GM12801 (cell line): ENCODE data around the gene PDE1A.

Experiments used
- TF ChIP-seq, protein P1 (sequence below): IDR thresholded peaks from one replicate; pipeline ENCODE4 v1.5.1; 2011; ENCODE audit warnings: control low read depth; ENCODE audit not compliant: insufficient read length; ENCODE audit errors: extremely low read depth

The PDE1A gene

DNA sequence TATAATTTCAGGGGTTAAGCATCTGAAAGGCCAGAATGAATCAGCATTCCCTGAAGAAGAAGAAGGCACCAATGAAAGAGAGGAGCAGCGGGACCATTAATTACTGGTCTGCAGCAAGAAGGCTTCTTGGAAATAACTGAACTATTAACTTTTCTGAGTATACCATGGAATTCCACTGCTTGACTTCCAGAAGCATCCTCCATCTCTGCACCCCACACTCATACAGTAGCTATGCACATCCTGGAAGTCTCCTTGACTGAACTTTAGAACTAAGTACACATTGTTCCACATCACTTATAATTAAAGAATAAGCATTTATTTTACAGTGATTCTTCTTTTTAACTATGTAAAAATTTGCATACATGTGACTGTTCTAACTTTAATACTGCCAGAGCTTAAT, 309.6 kb downstream of the PDE1A start:
- TF ChIP-seq, protein P1, sequence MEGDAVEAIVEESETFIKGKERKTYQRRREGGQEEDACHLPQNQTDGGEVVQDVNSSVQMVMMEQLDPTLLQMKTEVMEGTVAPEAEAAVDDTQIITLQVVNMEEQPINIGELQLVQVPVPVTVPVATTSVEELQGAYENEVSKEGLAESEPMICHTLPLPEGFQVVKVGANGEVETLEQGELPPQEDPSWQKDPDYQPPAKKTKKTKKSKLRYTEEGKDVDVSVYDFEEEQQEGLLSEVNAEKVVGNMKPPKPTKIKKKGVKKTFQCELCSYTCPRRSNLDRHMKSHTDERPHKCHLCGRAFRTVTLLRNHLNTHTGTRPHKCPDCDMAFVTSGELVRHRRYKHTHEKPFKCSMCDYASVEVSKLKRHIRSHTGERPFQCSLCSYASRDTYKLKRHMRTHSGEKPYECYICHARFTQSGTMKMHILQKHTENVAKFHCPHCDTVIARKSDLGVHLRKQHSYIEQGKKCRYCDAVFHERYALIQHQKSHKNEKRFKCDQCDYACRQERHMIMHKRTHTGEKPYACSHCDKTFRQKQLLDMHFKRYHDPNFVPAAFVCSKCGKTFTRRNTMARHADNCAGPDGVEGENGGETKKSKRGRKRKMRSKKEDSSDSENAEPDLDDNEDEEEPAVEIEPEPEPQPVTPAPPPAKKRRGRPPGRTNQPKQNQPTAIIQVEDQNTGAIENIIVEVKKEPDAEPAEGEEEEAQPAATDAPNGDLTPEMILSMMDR, result no peak

DNA sequence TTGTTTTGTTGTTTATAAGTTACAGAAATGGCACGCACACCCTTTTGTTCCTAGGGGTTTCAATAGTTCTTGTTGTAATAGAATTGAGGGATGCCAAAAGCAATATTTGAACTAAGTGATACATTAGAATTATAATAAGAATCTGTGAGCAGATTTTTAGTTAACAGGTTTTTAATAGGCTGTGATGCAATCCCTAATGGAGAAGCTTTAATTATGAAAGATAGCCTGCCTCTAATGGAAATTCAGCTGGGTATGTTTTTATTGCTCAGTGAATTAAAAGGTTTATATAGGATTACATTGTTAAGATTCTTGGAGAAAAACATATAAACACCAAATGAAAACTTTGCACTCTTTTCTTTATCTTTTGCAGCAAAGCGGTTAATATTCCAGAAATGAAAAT, 310.1 kb downstream of the PDE1A start:
- TF ChIP-seq, protein P1, result no peak

DNA sequence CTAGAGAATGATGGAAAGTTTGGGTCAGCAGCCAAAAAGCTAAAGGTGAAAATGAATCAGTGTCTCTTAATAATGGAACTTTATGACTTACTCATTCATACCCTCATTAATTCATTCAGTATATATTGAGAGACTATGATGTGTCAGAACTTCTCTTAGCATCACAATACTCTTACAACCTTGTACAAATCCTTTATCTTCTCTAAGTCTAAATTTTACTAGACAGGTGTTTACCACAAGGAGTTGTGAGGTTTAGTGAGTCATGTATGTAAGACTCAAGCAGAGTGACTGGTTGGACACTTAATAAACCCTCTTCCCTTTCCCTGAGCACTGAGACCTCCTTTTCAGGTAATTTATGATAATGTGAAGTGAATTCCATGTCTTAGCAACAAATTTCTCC, 311.6 kb downstream of the PDE1A start:
- TF ChIP-seq, protein P1, result no peak

DNA sequence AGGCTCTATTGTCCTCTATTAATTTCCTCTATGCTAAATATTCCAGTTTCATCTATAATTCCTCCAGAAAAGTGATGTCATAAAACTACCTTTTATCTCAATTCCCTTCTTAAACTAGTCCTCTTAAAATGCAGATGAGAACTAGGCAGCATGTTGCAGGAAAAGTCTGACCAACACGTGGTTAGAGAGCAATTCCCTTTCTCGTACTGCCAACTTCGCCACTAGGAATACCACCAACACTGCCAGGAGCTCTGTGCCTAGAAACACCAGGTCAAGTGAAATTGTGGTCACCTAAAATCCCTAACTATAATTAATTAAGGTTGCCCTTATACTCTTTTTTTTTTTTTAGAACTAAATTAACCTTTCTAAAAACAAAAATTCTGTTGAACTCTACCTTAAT, 313.5 kb downstream of the PDE1A start:
- TF ChIP-seq, protein P1, result no peak

DNA sequence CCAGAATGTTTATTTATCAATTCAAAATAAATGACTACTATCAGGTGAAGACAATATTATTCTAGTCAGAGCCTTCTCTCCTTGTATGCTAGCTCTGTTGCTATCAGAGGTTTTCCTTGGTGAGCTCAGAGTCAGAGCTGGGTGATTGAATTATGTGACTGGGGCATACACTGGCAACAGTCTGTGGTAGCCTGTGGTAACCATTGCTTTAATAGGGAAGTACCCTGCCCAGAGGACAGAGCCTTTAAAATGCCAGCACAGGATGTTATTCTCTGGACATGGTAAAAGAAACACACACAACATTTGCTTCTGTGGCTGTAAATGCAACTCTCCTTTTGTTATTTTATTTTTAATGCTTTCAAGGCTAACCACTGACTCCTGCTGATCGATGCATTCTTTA, 316.5 kb downstream of the PDE1A start:
- TF ChIP-seq, protein P1, result no peak

DNA sequence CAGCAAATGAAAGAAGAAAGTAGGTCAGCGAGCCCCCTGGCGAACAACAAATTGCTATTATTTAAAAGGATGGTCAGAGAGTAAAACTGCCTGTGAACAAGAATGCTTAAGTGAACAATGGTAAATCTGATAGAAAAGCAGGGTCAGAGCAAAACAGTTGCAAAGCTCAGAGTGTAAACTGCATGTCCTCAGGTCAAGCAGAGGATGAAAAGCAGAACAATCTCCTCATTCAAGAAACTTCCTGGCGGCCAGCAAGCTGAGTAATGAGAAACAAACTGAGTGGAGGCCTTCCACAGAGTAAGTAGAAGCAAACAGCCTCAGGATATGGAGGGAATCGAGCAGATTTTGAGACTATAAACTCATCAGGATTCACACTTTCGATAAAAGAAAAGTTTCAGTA, 323.3 kb downstream of the PDE1A start:
- TF ChIP-seq, protein P1, result no peak

DNA sequence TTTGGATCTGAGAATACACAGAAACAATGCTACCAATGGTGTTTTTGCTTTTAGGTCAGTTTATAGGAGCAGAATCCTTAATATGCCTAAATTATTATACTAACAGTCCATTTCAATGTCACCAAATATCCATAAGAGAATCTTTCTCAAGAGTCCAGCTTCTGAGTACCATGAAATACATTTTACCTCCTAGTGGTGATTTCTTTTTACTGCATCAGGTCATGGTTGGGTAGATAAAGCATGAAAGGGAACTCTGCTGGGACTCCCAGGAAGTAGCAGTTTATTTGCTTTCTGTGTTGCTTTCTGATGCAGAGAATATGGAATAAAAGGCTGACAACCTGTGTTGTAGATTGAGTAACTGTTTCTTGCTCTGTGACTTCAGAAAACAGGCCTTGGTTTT, 325.6 kb downstream of the PDE1A start:
- TF ChIP-seq, protein P1, result no peak

DNA sequence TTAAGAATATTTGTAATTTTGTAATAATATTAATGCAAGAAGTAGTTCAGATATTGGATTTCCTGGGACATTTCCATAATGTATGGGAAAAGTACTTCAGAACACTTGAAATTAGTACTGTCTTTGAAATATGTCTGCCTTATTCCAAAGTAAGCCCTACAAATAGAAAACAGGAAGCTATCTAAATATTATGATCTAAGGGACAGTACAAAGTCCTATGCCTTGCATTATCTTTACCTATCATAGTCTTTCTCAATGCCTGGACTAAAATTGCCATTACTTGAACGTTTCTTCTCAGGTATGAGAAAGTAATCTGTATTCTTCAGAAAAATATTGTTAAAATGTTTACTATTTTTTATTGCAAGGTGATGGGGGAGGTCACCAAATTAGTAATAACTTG, 328.2 kb downstream of the PDE1A start:
- TF ChIP-seq, protein P1, result no peak
